GM10266 (cell line): Measurements from ENCODE around the gene DOCK2.

ENCODE experiments used
- DNase-seq: peaks from one replicate; pipeline ENCODE4 v3.0.0; 2012; ENCODE audit errors: extremely low spot score
- TF ChIP-seq, protein P1 (sequence below): IDR thresholded peaks from 2 replicates; pipeline ENCODE4 v1.5.1; 2012; ENCODE audit warnings: mild to moderate bottlenecking, low read depth; ENCODE audit not compliant: control insufficient read depth, insufficient read depth; ENCODE audit errors: missing control alignments

DOCK2 gene

DNA sequence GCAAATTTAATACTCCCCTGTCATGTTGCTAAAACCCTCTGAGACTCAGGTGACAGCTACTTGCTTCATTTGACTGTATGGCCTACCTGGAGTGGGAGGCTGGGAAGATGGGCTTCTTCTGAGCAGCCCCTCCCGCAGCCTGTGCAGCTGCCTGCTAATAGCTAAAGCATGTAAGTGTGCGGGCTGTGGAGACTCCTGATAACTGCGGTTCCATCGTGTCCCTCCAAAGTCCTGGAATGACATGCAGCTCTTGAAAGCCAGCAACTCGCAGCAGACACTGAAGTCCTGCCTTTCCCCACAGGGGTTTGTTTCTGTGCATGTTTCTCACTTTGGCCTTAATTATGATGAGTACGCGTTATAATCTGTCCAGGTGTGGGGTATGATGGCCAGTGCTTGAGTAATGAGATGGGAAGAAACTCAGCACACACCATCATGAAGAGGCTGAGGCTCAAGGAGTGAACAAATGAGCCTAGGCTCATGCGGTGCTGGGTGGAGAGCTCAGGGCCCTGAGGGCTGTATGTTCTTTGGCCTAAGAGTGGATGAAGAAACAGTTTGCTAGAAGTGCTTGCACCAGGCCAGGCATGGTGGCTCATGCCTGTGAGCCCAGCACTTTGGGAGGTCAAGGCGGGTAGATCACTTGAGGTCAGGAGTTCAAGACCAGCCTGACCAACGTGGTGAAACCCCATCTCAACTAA is 119.1 kb downstream of the DOCK2 start:
- TF ChIP-seq, protein P1, sequence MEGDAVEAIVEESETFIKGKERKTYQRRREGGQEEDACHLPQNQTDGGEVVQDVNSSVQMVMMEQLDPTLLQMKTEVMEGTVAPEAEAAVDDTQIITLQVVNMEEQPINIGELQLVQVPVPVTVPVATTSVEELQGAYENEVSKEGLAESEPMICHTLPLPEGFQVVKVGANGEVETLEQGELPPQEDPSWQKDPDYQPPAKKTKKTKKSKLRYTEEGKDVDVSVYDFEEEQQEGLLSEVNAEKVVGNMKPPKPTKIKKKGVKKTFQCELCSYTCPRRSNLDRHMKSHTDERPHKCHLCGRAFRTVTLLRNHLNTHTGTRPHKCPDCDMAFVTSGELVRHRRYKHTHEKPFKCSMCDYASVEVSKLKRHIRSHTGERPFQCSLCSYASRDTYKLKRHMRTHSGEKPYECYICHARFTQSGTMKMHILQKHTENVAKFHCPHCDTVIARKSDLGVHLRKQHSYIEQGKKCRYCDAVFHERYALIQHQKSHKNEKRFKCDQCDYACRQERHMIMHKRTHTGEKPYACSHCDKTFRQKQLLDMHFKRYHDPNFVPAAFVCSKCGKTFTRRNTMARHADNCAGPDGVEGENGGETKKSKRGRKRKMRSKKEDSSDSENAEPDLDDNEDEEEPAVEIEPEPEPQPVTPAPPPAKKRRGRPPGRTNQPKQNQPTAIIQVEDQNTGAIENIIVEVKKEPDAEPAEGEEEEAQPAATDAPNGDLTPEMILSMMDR = no peak
- DNase-seq = no peak

DNA sequence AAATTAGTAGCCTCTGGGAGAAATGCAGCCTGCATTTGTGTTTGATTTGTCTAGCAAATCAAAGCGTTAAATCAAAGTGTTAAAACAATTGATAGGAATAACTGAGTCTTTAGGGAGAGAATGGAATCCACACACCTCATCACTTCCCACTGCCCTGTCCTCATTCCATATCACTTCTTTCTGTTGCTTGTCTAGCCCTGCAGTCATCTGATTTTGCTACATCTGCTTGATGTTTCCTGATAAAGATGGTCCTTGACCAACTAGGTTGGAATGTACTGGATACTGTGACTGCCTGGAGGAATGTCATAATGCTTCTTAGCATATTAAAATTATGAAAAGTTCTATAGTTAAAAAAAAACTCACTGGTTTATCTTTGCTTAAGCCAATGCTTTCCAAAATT is 119.9 kb downstream of the DOCK2 start:
- no peak for DNase-seq

DNA sequence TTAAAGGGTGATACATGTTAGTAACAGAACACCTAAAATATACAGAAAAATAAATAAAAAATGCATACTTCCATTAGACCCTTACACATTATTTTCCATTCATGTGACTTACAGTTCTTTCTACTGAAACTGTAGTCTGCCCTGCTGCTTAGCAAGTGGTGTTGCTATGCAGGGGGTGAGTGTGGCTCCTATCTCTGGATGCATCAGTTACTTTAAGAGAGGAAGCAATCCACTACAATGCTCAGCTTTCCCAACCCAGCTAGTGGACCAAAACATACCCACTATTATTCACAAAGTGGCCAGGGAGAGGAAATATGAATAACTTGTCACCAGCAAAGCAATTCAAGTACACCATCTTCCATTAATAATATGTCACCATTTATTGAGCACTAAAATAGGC is 121.8 kb downstream of the DOCK2 start:
- DNase-seq = no peak
- TF ChIP-seq, protein P1 = no peak

More for the DNA sequence above, 119.9 kb downstream of the DOCK2 start:
- TF ChIP-seq, protein P1 = no peak

DNA sequence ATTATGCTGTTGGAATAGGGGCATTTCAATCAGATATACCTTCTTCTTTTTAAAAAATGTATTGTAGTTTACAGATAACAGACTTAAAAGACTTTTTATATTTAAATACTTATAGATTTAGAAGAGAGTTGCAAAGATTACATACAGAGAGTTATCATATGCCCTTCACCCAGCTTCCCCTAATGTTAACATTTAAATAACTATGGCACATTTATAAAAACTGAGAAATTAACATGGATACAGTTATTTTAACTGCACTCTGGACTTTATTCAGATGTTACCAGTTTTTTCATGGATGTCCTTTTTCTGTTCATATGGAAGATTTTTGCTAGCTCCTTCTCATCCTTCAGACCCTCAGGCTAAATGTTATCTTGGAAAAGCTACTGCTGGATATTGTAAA is 123.2 kb downstream of the DOCK2 start:
- TF ChIP-seq, protein P1 = no peak
- DNase-seq = no peak

DNA sequence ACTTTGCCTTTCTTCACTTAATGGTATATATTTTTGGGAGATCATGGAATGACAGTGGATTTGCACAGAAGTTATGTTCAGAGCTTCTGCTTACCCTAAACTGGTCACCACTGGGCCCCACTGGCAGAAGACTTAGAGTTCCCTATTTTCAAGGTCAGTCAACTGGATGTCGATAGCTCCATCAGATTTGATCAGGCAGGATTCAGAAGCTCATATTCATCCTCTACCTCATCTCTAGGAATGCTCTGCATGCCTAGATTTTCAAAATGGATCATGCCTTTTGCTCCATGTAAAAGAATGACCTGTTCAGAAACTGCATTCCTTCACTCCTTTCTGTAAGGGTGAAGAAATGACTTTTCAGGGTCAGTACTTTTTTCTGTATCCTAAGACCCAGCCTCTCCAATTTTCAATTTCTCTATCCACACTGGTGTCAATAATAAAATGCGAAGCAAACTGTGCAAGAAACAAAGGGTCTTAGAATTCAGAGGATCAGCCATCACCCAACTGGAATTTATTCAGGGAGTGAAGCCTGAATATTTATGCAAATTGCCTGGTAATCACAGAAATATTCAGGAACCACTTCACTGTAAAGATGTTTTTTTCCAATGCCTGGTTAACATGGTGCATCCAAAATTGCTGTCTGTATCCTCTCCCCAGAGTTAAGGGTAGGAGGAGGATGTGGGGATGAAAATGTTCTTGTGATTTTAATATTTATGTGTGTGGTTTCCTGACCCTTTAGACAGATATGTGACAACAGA is 125.4 kb downstream of the DOCK2 start:
- no peak for DNase-seq
- TF ChIP-seq, protein P1 = no peak

DNA sequence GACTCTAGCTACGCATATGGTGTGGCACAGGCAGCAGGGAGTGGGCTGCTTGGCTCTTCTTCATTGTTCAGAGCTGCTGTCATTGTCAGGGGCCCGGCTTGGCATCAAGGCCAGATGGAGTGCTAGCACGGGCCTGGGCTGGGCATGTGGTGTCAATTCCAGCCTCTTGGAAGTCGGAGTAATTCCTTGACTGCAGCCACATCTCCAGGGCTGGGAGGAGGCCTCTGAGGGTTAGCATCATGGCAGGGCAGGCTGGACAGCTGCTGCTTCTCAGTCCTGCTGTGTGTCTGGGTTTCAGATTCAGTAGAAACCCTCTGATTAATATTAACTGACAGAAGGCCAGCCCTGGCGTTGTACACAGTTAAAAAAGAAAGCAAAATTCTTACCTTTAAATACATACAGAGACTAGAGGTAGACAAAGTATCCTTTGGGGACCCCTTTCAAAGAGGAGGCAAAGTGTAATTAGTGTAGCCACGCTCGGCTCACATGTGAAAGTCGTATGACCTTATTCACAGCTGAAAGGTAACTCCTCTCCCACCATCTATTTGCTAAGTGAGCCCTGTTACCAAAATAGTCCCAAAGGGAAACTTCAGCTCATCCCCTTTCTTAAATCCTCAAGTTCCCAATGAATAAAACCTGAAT is 126.4 kb downstream of the DOCK2 start:
- no peak for DNase-seq
- TF ChIP-seq, protein P1 = no peak

DNA sequence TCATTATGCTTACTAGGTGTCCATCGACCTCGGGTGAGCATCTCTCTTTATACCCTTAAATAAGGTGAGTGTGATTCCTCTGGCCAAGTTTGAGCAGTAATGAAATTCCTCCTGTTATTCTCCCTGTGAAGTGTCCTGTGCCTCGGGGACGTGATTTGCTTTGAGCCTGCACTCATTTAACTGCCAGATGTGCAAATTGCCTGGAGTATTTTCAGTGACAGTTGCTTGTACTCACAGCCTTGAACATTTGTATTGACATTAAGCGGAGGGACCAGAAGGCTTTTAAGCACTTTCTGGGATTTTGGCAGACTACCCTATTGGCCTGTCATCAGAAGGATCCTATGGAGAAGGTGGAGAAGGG is 126.9 kb downstream of the DOCK2 start:
- TF ChIP-seq, protein P1 = no peak
- DNase-seq = no peak
